Suprapubic skin (tissue), 3 donors: ENCODE results near the gene TRIM24.
"Not testable (repeated sequence)": the region's sequence is repeated elsewhere in the genome, so short reads cannot be mapped to it uniquely, and the experiment has no call there.

ENCODE experiments used
- EP300 ChIP-seq: sonication (generic); formaldehyde crosslinking; IDR thresholded peaks from one replicate; pipeline ENCODE4 v1.6.1; 2017; ENCODE audit warnings: antibody characterized with exemption
- TF ChIP-seq, protein P1 (sequence below), 2 donors: fragments of 200-600 bp in 1 of 2; fragments of 450-650 bp in 1 of 2; sonication (generic) in 1 of 2; IDR thresholded peaks; one replicate each; pipeline ENCODE4 v1.5.1; 2016 to 2019; ENCODE audit warnings: antibody characterized with exemption in 2 of 2, mild to moderate bottlenecking in 1 of 2, moderate library complexity in 1 of 2

DNA sequence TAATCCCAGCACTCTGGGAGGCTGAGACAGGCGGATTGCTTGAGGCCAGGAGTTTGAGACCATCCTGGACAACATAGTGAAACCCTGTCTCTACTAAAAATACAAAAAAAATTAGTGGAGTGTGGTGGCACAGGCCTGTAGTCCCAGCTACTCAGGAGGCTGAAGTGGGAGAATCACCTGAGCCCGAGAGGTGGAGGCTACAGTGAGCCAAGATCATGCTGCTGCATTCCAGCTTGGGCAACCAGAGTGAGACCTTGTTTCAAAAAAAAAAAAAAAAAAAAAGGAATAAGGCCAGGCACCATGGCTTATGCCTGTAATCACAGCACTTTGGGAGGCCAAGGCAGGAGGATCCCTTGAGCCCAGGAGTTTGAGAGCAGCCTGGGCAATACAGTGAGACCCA, 40.2 kb downstream of the TRIM24 start:
- TF ChIP-seq EP300: not testable (repeated sequence)
- TF ChIP-seq, protein P1, sequence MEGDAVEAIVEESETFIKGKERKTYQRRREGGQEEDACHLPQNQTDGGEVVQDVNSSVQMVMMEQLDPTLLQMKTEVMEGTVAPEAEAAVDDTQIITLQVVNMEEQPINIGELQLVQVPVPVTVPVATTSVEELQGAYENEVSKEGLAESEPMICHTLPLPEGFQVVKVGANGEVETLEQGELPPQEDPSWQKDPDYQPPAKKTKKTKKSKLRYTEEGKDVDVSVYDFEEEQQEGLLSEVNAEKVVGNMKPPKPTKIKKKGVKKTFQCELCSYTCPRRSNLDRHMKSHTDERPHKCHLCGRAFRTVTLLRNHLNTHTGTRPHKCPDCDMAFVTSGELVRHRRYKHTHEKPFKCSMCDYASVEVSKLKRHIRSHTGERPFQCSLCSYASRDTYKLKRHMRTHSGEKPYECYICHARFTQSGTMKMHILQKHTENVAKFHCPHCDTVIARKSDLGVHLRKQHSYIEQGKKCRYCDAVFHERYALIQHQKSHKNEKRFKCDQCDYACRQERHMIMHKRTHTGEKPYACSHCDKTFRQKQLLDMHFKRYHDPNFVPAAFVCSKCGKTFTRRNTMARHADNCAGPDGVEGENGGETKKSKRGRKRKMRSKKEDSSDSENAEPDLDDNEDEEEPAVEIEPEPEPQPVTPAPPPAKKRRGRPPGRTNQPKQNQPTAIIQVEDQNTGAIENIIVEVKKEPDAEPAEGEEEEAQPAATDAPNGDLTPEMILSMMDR (IDR thresholded peaks at IDR 0.05): not testable (repeated sequence)
